DOHH2 (cell line): ENCODE results near the gene HSBP1L1.

Source experiments
- H3F3A ChIP-seq: fragments of 200-600 bp; sonication (generic), shearing (Covaris generic); 2 replicates; pipeline ENCODE4 v1.6.0; 2016; ENCODE audit warnings: antibody characterized with exemption, mild to moderate bottlenecking; ENCODE audit not compliant: control insufficient read depth, insufficient read depth
- H3K27ac ChIP-seq: fragments of 200-600 bp; sonication (generic); 2 replicates; pipeline ENCODE4 v1.5.1; 2014; ENCODE audit warnings: low read depth, mild to moderate bottlenecking, low read length, moderate library complexity
- H3K27me3 ChIP-seq: fragments of 200-600 bp; sonication (generic); 2 replicates; pipeline ENCODE4 v1.6.1; 2014; ENCODE audit warnings: mild to moderate bottlenecking, low read length, mixed read lengths; ENCODE audit not compliant: control insufficient read depth
- H3K36me3 ChIP-seq: fragments of 200-600 bp; sonication (generic); 2 replicates; pipeline ENCODE4 v1.6.1; 2014; ENCODE audit warnings: mild to moderate bottlenecking, low read length, moderate library complexity, mixed read lengths; ENCODE audit not compliant: control insufficient read depth
- H3K4me1 ChIP-seq: fragments of 200-600 bp; sonication (generic); 2 replicates; pipeline ENCODE4 v1.6.1; 2014; ENCODE audit warnings: mild to moderate bottlenecking, low read length, mixed read lengths; ENCODE audit not compliant: control insufficient read depth
- H3K4me2 ChIP-seq: fragments of 200-600 bp; sonication (generic); 2 replicates; pipeline ENCODE4 v1.6.0; 2014; ENCODE audit warnings: mild to moderate bottlenecking, low read length, moderate library complexity
- H3K4me3 ChIP-seq: fragments of 200-600 bp; sonication (generic); 2 replicates; pipeline ENCODE4 v1.5.1; 2014; ENCODE audit warnings: mild to moderate bottlenecking, low read length, mixed read lengths
- H3K79me2 ChIP-seq: fragments of 200-600 bp; sonication (generic); 2 replicates; pipeline ENCODE4 v1.6.1; 2014; ENCODE audit warnings: mild to moderate bottlenecking, low read length, mixed read lengths; ENCODE audit not compliant: control insufficient read depth
- H3K9me2 ChIP-seq: fragments of 200-600 bp; sonication (generic); replicated peaks from 2 replicates; pipeline ENCODE4 v1.6.1; 2014; ENCODE audit warnings: mild to moderate bottlenecking, low read length, mixed read lengths; ENCODE audit not compliant: control insufficient read depth
- H3K9me3 ChIP-seq: fragments of 200-600 bp; sonication (generic); 2 replicates; pipeline ENCODE4 v1.6.1; 2014; ENCODE audit warnings: antibody characterized with exemption, low read length, mixed read lengths; ENCODE audit not compliant: control insufficient read depth, insufficient read depth
- H4K20me1 ChIP-seq: fragments of 200-600 bp; sonication (generic); 2 replicates; pipeline ENCODE4 v1.6.0; 2014; ENCODE audit warnings: low read depth, mild to moderate bottlenecking, antibody characterized with exemption, low read length, moderate library complexity; ENCODE audit not compliant: control insufficient read depth, insufficient read depth
- CTCF ChIP-seq: fragments of 200-600 bp; sonication (generic); IDR thresholded peaks from one replicate; pipeline ENCODE4 v1.5.1; 2014; ENCODE audit warnings: antibody characterized with exemption, mild to moderate bottlenecking, low read depth, low read length; ENCODE audit not compliant: poor library complexity, severe bottlenecking
- EZH2phosphoT487 ChIP-seq: fragments of 200-600 bp; sonication (generic); IDR thresholded peaks from 2 replicates; pipeline ENCODE4 v1.6.1; 2017; ENCODE audit warnings: borderline replicate concordance, mild to moderate bottlenecking, antibody characterized with exemption, low read length, moderate library complexity, mixed read lengths

Gene HSBP1L1

DNA sequence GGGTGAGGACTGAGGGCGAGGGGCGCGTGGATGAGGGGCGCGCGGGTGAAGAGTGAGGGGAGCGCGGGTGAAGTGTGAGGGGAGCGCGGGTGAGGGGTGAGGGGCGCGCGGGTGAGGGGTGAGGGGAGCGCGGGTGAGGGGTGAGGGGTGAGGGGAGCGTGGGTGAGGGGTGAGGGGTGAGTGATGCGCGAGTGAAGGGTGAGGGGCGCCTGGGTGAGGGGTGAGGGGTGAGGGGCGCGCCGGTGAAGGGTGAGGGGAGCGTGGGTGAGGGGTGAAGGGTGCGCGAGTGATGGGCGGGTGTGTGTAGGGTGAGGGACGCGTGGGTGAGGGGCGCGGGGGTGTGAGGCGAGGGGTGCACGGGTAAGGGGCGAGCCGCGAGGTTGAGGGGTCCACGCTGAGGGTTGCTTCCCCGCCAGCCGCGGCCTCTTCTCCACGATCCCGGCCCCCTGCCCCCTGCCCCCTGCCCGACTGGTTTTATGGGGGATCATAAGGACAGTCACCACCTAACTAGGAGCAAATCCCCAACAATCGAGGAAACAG is 11.9 kb upstream of the HSBP1L1 start:
- Histone ChIP-seq H3K9me3 (no peaks in the 10 kb centered on the region), H3K4me3 (peak overlapping the region; percentile 76), H3K27ac (no peak overlapping the region)

DNA sequence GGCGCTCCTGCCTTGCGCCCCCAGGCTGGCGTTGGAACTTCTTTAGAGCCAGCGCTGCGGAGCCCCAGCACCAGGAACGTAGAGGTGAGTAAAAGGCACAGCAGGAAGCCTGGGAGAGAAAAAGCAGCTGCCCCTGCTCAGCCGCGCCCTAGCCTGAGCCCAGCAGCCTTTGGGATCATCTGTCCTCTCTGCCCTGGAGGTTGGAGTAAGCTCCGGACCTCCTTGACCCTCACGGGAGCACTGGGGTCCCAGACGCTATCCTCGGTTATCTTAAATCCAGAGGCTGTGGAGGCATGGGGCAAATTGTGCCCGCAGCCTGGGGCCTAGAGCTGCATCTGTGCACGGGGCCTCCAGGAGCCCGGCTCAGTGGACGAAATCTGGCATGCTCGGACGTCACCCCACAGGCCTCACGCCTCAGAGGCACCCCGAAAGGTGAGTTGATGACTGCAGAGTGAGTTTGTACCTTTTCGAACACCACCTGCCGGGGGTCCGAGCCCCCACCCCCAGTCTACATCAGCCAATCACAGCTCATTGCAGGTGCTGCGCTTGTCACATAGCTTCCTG is 11.4 kb upstream of the HSBP1L1 start:
- Histone ChIP-seq H3K4me2 (no peak overlapping the region), H3K4me1 (peaks cover 38% of the 10 kb centered on the region), H3K4me3 (no peak overlapping the region), H3K9me3 (no peaks in the 10 kb centered on the region), H3F3A (peaks cover 12% of the 10 kb centered on the region), H4K20me1 (peaks cover 16% of the 10 kb centered on the region), H3K9me2 (no peaks in the 10 kb centered on the region), H3K79me2 (peaks cover 29% of the 10 kb centered on the region), H3K27ac (no peak overlapping the region), H3K36me3 (peaks cover 17% of the 10 kb centered on the region), H3K27me3 (peaks cover 6% of the 10 kb centered on the region)
- TF ChIP-seq EZH2phosphoT487, result no peak
- no peak for TF ChIP-seq CTCF

More for the DNA sequence above, 11.9 kb upstream of the HSBP1L1 start:
- H3K4me2 ChIP-seq, result peak overlapping the region; percentile 79
- H3F3A ChIP-seq, result peaks cover 12% of the 10 kb centered on the region
- H3K4me1 ChIP-seq, result peaks cover 42% of the 10 kb centered on the region
- peaks cover 34% of the 10 kb centered on the region for H3K79me2 ChIP-seq
- H3K36me3 ChIP-seq, result peaks cover 22% of the 10 kb centered on the region
- peaks cover 18% of the 10 kb centered on the region for H4K20me1 ChIP-seq
- no peaks in the 10 kb centered on the region for H3K9me2 ChIP-seq
- no peak for TF ChIP-seq EZH2phosphoT487
- TF ChIP-seq CTCF, result no peak
- H3K27me3 ChIP-seq, result peaks cover 6% of the 10 kb centered on the region

- Histone ChIP-seq H3K4me2 (no peak overlapping the region), H3K9me3 (no peaks in the 10 kb centered on the region), H3K9me2 (no peaks in the 10 kb centered on the region), H3K4me1 (peaks cover 28% of the 10 kb centered on the region), H3F3A (peaks cover 11% of the 10 kb centered on the region), H3K4me3 (no peak overlapping the region), H3K27me3 (peaks cover 6% of the 10 kb centered on the region), H3K27ac (no peak overlapping the region), H3K36me3 (peaks cover 7% of the 10 kb centered on the region), H3K79me2 (peaks cover 19% of the 10 kb centered on the region), H4K20me1 (peaks cover 5% of the 10 kb centered on the region)
- TF ChIP-seq EZH2phosphoT487 (no peak), CTCF (no peak)
Observed at GRCh38 chr18:79953971-79954651, 10.3 kb upstream of the HSBP1L1 start.
